Stomach (tissue), 4 donors: ENCODE measurements around the gene MFAP5.

Experiments used
- EP300 ChIP-seq: sonication (generic); formaldehyde crosslinking; IDR thresholded peaks from one replicate; pipeline ENCODE4 v1.6.1; 2017; ENCODE audit warnings: antibody characterized with exemption
- POLR2A ChIP-seq, 4 donors: fragments of 450-650 bp; IDR thresholded peaks; one replicate each; pipeline ENCODE4 v1.6.1; 2016; ENCODE audit warnings: antibody characterized with exemption in 4 of 4, control low read depth in 2 of 4, mild to moderate bottlenecking in 1 of 4, moderate library complexity in 1 of 4
- POLR2AphosphoS5 ChIP-seq, 3 donors: sonication (generic); formaldehyde crosslinking; IDR thresholded peaks; one replicate each; pipeline ENCODE4 v1.6.1; 2016; ENCODE audit warnings: antibody characterized with exemption in 3 of 3
- TF ChIP-seq, protein P1 (sequence below), 7 experiments: fragments of 450-650 bp in 4 of 7; fragments of 200-600 bp in 3 of 7; sonication (generic) in 3 of 7; IDR thresholded peaks; one replicate each; pipeline ENCODE4 v1.5.1; 2016 to 2019; ENCODE audit warnings: antibody characterized with exemption in 7 of 7, control low read depth in 2 of 7, mild to moderate bottlenecking in 1 of 7

DNA sequence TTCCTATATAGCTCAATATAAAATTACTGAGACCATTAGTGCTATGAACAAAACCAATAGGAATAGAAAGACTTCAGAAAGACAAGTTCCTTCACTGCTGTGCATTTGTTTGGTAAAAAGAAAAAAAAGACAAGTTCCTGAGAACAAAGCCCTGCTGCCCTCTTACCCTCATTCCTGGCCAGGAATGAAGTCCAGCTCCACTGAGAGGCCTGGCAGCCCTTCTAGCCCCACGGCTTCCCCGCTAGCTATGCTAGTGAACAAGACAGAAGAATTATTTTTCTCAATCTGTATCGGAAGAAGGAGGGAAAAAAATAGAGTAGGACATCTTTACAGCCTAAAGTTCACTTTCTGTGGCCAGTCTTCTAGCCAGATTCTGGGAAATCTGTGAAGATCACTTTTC lies 1.6 kb downstream of the MFAP5 start:
- TF ChIP-seq POLR2A (IDR thresholded peaks at IDR 0.05) (no peak), POLR2AphosphoS5 (IDR thresholded peaks at IDR 0.05) (no peak), EP300 (no peak)
- TF ChIP-seq, protein P1, sequence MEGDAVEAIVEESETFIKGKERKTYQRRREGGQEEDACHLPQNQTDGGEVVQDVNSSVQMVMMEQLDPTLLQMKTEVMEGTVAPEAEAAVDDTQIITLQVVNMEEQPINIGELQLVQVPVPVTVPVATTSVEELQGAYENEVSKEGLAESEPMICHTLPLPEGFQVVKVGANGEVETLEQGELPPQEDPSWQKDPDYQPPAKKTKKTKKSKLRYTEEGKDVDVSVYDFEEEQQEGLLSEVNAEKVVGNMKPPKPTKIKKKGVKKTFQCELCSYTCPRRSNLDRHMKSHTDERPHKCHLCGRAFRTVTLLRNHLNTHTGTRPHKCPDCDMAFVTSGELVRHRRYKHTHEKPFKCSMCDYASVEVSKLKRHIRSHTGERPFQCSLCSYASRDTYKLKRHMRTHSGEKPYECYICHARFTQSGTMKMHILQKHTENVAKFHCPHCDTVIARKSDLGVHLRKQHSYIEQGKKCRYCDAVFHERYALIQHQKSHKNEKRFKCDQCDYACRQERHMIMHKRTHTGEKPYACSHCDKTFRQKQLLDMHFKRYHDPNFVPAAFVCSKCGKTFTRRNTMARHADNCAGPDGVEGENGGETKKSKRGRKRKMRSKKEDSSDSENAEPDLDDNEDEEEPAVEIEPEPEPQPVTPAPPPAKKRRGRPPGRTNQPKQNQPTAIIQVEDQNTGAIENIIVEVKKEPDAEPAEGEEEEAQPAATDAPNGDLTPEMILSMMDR (IDR thresholded peaks at IDR 0.05) = no peak
